ENCODE results near the gene KRT76. TPM values are rescaled to one million over a fixed set of nuclear protein-coding genes. Genes with fewer than 3 reads are reported as not detected.

Gene KRT76
- total and polyA plus RNA-seq, 7 donors: not detected

DNA sequence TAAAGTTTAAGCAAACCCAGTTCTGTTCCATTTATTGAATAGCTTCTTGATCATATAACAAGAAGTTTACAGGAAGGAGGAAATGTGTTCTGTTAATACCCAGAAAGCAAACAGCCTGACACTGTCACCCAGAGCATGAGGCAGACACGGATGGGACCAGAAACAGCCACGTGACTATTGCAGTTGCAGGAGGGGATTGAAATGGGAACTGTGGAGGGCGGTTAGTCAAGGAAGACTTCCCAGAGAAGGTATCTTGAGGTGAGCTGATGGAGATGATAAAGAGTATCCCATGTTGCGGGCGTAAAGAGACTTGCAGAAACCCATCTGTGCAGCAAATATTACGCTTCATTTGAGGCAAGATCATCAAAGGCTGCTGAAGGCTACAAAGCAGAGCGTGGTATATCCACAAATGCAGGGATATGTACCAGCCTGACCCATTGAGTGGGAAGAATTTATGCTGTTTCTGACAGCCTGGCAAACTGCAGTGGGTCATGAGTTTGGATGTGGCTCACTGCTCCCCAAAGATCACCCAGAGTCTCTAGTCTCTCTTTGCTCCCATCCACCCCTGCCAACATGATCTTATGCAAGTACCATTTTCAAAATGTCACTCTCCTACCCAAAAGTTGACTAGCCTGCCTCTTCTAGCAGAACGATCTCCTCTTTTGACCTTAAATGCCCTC, 20.7 kb downstream of the KRT76 start:
- TF ChIP-seq CTCF (IDR thresholded peaks at IDR 0.05): no peak
- no peak for ATAC-seq

DNA sequence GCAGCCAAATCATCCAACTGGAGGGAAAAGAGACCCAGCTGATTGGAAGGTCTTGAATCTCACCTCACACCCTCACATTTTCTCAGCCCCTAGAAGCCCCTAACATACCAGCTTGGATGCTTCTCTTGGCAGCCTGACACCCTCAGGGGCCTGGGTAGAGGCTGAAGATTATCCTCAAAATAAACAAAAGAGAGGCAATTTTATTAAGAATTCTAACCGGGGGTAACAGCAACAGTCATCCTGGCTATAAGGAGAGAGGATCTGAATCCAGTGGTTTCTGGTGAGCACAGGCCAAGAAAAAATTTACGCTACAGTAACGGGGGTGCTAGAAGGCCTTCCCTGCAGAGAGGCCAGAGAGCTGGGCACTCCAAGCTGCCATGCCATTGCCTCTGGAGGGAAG, 21.6 kb downstream of the KRT76 start:
- peaks cover 0 to 37% (median 7%) of the 10 kb centered on the region in 3 donors for H3K27me3 ChIP-seq (ENCODE audit: insufficient read depth in 3 of 3, low read length in 2 of 3)
- no peak for TF ChIP-seq CTCF (IDR thresholded peaks at IDR 0.05)
- ATAC-seq: no peak

More for the DNA sequence above, 20.7 kb downstream of the KRT76 start:
- Histone ChIP-seq H3K36me3 (ENCODE audit: insufficient read depth in 1 of 2, low read depth in 1 of 2) (no peaks in the 10 kb centered on the region), H3K27ac (no peak overlapping the region), H3K9me3 (peaks cover 9% of the 10 kb centered on the region), H3K4me1 (no peaks in the 10 kb centered on the region), H3K4me3 (no peak overlapping the region), H3K27me3 (ENCODE audit: insufficient read depth in 3 of 3, low read length in 2 of 3) (peaks cover 0 to 37% (median 7%) of the 10 kb centered on the region in 3 donors)
- WGBS, 3 donors: 63 to 76% (median 69%) methylated on average over 8 of the region's 8 CpGs
- no peak for DNase-seq
- intact Hi-C loops (cut with DNase I): no loop called here

GRCh38 chr12:52754135-52754534, 23.0 kb downstream of the KRT76 start:
- H3K4me3 ChIP-seq: no peak overlapping the region
- peaks cover 0 to 37% (median 7%) of the 10 kb centered on the region in 3 donors for H3K27me3 ChIP-seq (ENCODE audit: insufficient read depth in 3 of 3, low read length in 2 of 3)
- intact Hi-C loops (cut with DNase I): no loop called here
- no peaks in the 10 kb centered on the region for H3K36me3 ChIP-seq (ENCODE audit: insufficient read depth in 1 of 2, low read depth in 1 of 2)
- H3K27ac ChIP-seq: no peak overlapping the region
- DNase-seq: no peak
- TF ChIP-seq CTCF (IDR thresholded peaks at IDR 0.05): no peak
- no peaks in the 10 kb centered on the region for H3K9me3 ChIP-seq
- ATAC-seq: no peak
- H3K4me1 ChIP-seq: no peaks in the 10 kb centered on the region

More for the DNA sequence above, 21.6 kb downstream of the KRT76 start:
- DNase-seq: no peak
- H3K4me1 ChIP-seq: no peaks in the 10 kb centered on the region
- H3K4me3 ChIP-seq: no peak overlapping the region
- 75 to 76% (median 76%) methylated on average over 3 of the region's 3 CpGs for WGBS, 3 donors
- peaks cover 6% of the 10 kb centered on the region for H3K9me3 ChIP-seq
- intact Hi-C loops (cut with DNase I): no loop called here
- no peaks in the 10 kb centered on the region for H3K36me3 ChIP-seq (ENCODE audit: insufficient read depth in 1 of 2, low read depth in 1 of 2)
- H3K27ac ChIP-seq: no peak overlapping the region

DNA sequence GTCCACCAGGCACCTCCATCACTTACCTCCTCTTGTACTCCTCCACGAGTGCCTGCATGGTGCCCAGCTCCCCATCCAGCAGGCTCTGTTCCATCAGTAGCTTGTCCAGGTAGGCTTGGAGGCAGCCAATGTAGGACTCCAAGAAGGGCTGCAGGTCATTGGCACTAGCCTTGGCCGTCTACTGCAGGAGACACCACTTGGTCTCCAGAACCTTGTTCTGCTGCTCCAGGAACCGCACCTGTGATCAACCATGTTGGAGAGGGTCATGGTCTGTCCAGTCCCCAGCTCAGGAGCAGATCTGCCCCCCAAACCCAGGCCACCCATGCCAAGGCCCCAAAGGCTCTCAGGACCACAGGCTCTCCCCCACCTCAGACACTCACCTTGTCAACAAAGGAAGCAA, 23.9 kb downstream of the KRT76 start:
- ATAC-seq: no peak
- WGBS, 3 donors: 71 to 83% (median 78%) methylated on average over 3 of the region's 3 CpGs
- intact Hi-C loops (cut with DNase I): no loop called here
- DNase-seq: no peak
- H3K9me3 ChIP-seq: no peaks in the 10 kb centered on the region
- H3K4me3 ChIP-seq: no peak overlapping the region
- H3K27me3 ChIP-seq (ENCODE audit: insufficient read depth in 3 of 3, low read length in 2 of 3): peaks cover 0 to 36% (median 7%) of the 10 kb centered on the region in 3 donors
- no peak overlapping the region for H3K27ac ChIP-seq
- no peaks in the 10 kb centered on the region for H3K36me3 ChIP-seq (ENCODE audit: insufficient read depth in 1 of 2, low read depth in 1 of 2)
- TF ChIP-seq CTCF (IDR thresholded peaks at IDR 0.05): no peak
- no peaks in the 10 kb centered on the region for H3K4me1 ChIP-seq

GRCh38 chr12:52752516-52752915, 24.6 kb downstream of the KRT76 start:
- WGBS, 3 donors: 73 to 80% (median 77%) methylated on average over 2 of the region's 2 CpGs

More at GRCh38 chr12:52752516-52752915, 24.6 kb downstream of the KRT76 start:
- DNase-seq: no peak
- intact Hi-C loops (cut with DNase I): no loop called here
- Histone ChIP-seq H3K4me3 (no peak overlapping the region), H3K27ac (no peak overlapping the region), H3K27me3 (ENCODE audit: insufficient read depth in 3 of 3, low read length in 2 of 3) (peaks cover 0 to 29% (median 7%) of the 10 kb centered on the region in 3 donors), H3K36me3 (ENCODE audit: insufficient read depth in 1 of 2, low read depth in 1 of 2) (no peaks in the 10 kb centered on the region), H3K4me1 (no peaks in the 10 kb centered on the region), H3K9me3 (no peaks in the 10 kb centered on the region)
- no peak for ATAC-seq
- no peak for TF ChIP-seq CTCF (IDR thresholded peaks at IDR 0.05)
